HEK293 (cell line): ENCODE data around the gene MAN1C1.

Experiments
- CTCF ChIA-PET: fragments of 350-600 bp; formaldehyde crosslinking; extraction: SDS; loops from one replicate; lab custom pipeline; 2021; ENCODE audit warnings: antibody characterized with exemption; lab: Yijun Ruan, JAX
- POLR2A ChIA-PET: fragments of 300-600 bp; formaldehyde crosslinking; extraction: SDS; loops from one replicate; lab custom pipeline; 2020; ENCODE audit warnings: antibody characterized with exemption, inconsistent platforms; lab: Yijun Ruan, JAX
- H3K27ac ChIP-seq: fragments of 200-500 bp; sonication (Bioruptor generic); 2 replicates; pipeline ENCODE4 v1.5.1; 2014; ENCODE audit warnings: low read depth, low read length, control low read depth, inconsistent platforms; ENCODE audit errors: extremely low read depth
- H3K36me3 ChIP-seq, 2 experiments: fragments of 200-500 bp in 1 of 2; sonication (Bioruptor generic) in 1 of 2; 1 replicate in 1 of 2; 2 replicates in 1 of 2; pipeline ENCODE4 v1.5.1; 2014 to 2017; ENCODE audit warnings: inconsistent platforms in 2 of 2, low read length in 2 of 2; ENCODE audit not compliant: control insufficient read depth in 2 of 2, insufficient read depth in 1 of 2
- H3K4me1 ChIP-seq: fragments of 200-500 bp; sonication (Bioruptor generic); 2 replicates; pipeline ENCODE4 v1.5.1; 2014; ENCODE audit warnings: mild to moderate bottlenecking, low read length, inconsistent platforms; ENCODE audit not compliant: control insufficient read depth, insufficient read depth
- H3K4me3 ChIP-seq: 2 replicates; pipeline ENCODE4 v1.5.1; 2011; ENCODE audit warnings: low read depth, mild to moderate bottlenecking, control low read depth, low read length, moderate library complexity
- H3K9me3 ChIP-seq: fragments of 200-500 bp; sonication (Bioruptor generic); 2 replicates; pipeline ENCODE4 v1.5.1; 2014; ENCODE audit warnings: low read depth, low read length, inconsistent platforms; ENCODE audit not compliant: control insufficient read depth, insufficient read depth
- FEZF1 ChIP-seq: fragments of 450-650 bp; formaldehyde crosslinking; IDR thresholded peaks from 2 replicates; pipeline ENCODE4 v1.5.1; 2016; ENCODE audit warnings: missing biosample characterization, missing genetic modification characterization
- KLF8 ChIP-seq: fragments of 450-650 bp; formaldehyde crosslinking; IDR thresholded peaks from 2 replicates; pipeline ENCODE4 v1.5.1; 2016; ENCODE audit warnings: missing biosample characterization, missing genetic modification characterization
- PRDM1 ChIP-seq: fragments of 450-650 bp; formaldehyde crosslinking; IDR thresholded peaks from 2 replicates; pipeline ENCODE4; 2016; ENCODE audit warnings: missing biosample characterization, missing genetic modification characterization
- REPIN1 ChIP-seq: fragments of 450-650 bp; formaldehyde crosslinking; IDR thresholded peaks from 2 replicates; pipeline ENCODE4 v1.5.1; 2017; ENCODE audit warnings: missing biosample characterization, missing genetic modification characterization, low read depth
- ZNF10 ChIP-seq: fragments of 450-650 bp; formaldehyde crosslinking; IDR thresholded peaks from 2 replicates; pipeline ENCODE4 v1.5.1; 2017; ENCODE audit warnings: missing biosample characterization, missing genetic modification characterization
- ZNF19 ChIP-seq: fragments of 450-650 bp; formaldehyde crosslinking; IDR thresholded peaks from 2 replicates; pipeline ENCODE4; 2016; ENCODE audit warnings: missing biosample characterization, missing genetic modification characterization, low read depth
- ZNF350 ChIP-seq: fragments of 450-650 bp; formaldehyde crosslinking; IDR thresholded peaks from 2 replicates; pipeline ENCODE4 v1.5.0; 2017; ENCODE audit warnings: missing biosample characterization, mild to moderate bottlenecking, missing genetic modification characterization
- ZNF354C ChIP-seq: fragments of 450-650 bp; formaldehyde crosslinking; IDR thresholded peaks from 2 replicates; pipeline ENCODE4 v1.5.1; 2016; ENCODE audit warnings: missing biosample characterization, missing genetic modification characterization, low read depth, borderline replicate concordance
- ZNF37A ChIP-seq: fragments of 450-650 bp; IDR thresholded peaks from 2 replicates; pipeline ENCODE4 v1.5.1; 2018; ENCODE audit warnings: missing biosample characterization, missing genetic modification characterization
- ZNF548 ChIP-seq: fragments of 450-650 bp; formaldehyde crosslinking; IDR thresholded peaks from 2 replicates; pipeline ENCODE4 v1.5.1; 2016; ENCODE audit warnings: missing biosample characterization, missing genetic modification characterization
- ZNF629 ChIP-seq: fragments of 450-650 bp; formaldehyde crosslinking; IDR thresholded peaks from 2 replicates; pipeline ENCODE4 v1.5.1; 2017; ENCODE audit warnings: missing biosample characterization, missing genetic modification characterization
- ZNF776 ChIP-seq: fragments of 450-650 bp; formaldehyde crosslinking; IDR thresholded peaks from 2 replicates; pipeline ENCODE4 v1.5.0; 2017; ENCODE audit warnings: missing biosample characterization, missing genetic modification characterization, borderline replicate concordance
- ZNF830 ChIP-seq: fragments of 450-650 bp; IDR thresholded peaks from 2 replicates; pipeline ENCODE4 v1.5.0; 2018; ENCODE audit warnings: missing biosample characterization, missing genetic modification characterization, low read depth, mild to moderate bottlenecking, moderate library complexity
- TF ChIP-seq, protein P1 (sequence below): fragments of 450-650 bp; formaldehyde crosslinking; IDR thresholded peaks from 2 replicates; pipeline ENCODE4 v1.5.1; 2016; ENCODE audit warnings: missing biosample characterization, missing genetic modification characterization, low read depth
- TF ChIP-seq, protein P2 (sequence below): fragments of 450-650 bp; formaldehyde crosslinking; IDR thresholded peaks from 2 replicates; pipeline ENCODE4 v1.5.1; 2016; ENCODE audit warnings: missing biosample characterization, missing genetic modification characterization, borderline replicate concordance
- TF ChIP-seq, protein P3 (sequence below): fragments of 450-650 bp; formaldehyde crosslinking; IDR thresholded peaks from 2 replicates; pipeline ENCODE4 v1.5.1; 2016; ENCODE audit warnings: missing biosample characterization, missing genetic modification characterization
- TF ChIP-seq, protein P4 (sequence below): fragments of 450-650 bp; formaldehyde crosslinking; IDR thresholded peaks from 2 replicates; pipeline ENCODE4 v1.5.1; 2016; ENCODE audit warnings: missing biosample characterization, missing genetic modification characterization
- TF ChIP-seq, protein P5 (sequence below): fragments of 450-650 bp; formaldehyde crosslinking; IDR thresholded peaks from 2 replicates; pipeline ENCODE4 v1.5.1; 2017; ENCODE audit warnings: missing biosample characterization, mild to moderate bottlenecking, missing genetic modification characterization, moderate library complexity
- TF ChIP-seq, protein P6 (sequence below): fragments of 450-650 bp; formaldehyde crosslinking; IDR thresholded peaks from 2 replicates; pipeline ENCODE4 v1.5.1; 2016; ENCODE audit warnings: missing biosample characterization, missing genetic modification characterization

The MAN1C1 gene

DNA sequence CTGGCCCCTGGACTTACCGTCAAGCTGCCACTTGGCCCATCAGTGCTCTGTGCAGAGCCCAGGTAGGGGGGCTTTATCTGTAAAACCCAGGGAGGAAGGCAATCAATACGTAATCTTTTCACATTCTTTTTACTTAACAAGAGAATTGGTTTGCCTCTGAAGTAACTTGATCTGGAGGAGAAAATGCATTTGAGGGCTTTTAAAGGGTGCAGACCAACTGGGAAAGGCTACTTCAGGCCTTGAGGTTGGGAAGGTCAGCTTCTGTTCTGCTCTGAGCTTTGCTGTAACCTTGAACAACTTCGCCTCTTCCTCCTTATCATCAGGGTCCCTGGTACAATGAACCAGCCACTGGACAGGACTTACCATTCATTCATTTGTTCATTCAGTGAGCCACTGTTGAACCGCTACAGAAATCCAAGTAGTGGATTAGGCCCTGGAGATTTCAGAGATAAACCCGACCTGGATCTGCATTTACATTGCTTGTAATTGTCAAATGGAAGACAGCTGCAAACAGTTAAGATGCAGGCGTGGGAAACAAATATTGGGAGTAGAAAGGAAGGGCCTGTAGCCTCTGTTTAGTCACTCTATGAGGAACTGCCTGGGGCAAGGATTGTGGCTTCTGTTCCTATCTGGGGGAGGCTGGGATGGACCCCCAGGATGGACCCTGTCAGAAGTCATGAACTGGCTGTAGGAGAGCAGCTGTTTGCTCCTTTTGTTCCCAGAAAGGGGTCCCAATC, 90.9 kb downstream of the MAN1C1 start (continued):
- TF ChIP-seq, protein P1, sequence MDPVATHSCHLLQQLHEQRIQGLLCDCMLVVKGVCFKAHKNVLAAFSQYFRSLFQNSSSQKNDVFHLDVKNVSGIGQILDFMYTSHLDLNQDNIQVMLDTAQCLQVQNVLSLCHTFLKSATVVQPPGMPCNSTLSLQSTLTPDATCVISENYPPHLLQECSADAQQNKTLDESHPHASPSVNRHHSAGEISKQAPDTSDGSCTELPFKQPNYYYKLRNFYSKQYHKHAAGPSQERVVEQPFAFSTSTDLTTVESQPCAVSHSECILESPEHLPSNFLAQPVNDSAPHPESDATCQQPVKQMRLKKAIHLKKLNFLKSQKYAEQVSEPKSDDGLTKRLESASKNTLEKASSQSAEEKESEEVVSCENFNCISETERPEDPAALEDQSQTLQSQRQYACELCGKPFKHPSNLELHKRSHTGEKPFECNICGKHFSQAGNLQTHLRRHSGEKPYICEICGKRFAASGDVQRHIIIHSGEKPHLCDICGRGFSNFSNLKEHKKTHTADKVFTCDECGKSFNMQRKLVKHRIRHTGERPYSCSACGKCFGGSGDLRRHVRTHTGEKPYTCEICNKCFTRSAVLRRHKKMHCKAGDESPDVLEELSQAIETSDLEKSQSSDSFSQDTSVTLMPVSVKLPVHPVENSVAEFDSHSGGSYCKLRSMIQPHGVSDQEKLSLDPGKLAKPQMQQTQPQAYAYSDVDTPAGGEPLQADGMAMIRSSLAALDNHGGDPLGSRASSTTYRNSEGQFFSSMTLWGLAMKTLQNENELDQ = no peak

DNA sequence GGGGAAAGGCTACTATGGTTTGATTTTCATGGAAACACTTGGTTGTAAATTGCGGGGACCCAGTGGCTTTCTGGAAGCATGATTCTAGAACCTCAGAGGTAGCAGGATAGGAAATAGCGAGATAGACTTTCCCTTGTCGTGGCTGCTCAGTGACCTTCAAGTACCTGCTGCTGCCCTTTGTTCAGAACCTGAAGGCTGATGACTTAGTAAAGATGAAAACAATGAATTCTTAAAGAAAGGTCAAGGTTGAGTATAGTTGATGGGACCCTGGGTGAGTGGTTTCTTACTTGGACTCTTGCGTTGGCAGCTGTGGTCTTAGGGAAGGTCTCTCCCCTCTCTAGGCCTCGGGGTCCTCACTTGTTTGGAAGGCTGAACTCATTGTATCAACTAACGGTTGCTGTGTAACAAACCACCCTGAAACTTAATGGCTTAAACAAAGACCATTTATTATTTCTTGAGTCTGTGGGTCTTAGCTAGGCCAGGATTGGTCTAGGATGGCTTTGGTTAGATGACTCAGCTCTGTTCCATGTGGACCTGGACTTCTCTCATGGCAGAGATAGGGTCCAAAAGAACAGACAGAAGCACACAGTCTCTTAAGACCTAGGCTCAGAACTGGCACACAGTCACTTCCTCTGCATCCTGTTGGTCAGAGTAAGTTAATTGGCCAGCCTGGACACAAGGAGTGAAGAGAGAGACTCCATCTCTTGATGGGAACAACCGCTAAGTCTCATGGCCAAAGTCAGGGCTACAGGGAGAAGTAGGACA, 94.2 kb downstream of the MAN1C1 start:
- no peak overlapping the region for H3K27ac ChIP-seq
- ChIA-PET POLR2A (interaction anchor here (1.2 kb wide), 1 partner anchor 8 kb away, joined by 3 read pairs; no protein-coding TSS in a partner anchor), CTCF (interaction anchor here (0.6 kb wide), 2 partner anchors 60 to 630 kb away, joined by 3 to 4 read pairs; no protein-coding TSS in a partner anchor)
- TF ChIP-seq, protein P2, sequence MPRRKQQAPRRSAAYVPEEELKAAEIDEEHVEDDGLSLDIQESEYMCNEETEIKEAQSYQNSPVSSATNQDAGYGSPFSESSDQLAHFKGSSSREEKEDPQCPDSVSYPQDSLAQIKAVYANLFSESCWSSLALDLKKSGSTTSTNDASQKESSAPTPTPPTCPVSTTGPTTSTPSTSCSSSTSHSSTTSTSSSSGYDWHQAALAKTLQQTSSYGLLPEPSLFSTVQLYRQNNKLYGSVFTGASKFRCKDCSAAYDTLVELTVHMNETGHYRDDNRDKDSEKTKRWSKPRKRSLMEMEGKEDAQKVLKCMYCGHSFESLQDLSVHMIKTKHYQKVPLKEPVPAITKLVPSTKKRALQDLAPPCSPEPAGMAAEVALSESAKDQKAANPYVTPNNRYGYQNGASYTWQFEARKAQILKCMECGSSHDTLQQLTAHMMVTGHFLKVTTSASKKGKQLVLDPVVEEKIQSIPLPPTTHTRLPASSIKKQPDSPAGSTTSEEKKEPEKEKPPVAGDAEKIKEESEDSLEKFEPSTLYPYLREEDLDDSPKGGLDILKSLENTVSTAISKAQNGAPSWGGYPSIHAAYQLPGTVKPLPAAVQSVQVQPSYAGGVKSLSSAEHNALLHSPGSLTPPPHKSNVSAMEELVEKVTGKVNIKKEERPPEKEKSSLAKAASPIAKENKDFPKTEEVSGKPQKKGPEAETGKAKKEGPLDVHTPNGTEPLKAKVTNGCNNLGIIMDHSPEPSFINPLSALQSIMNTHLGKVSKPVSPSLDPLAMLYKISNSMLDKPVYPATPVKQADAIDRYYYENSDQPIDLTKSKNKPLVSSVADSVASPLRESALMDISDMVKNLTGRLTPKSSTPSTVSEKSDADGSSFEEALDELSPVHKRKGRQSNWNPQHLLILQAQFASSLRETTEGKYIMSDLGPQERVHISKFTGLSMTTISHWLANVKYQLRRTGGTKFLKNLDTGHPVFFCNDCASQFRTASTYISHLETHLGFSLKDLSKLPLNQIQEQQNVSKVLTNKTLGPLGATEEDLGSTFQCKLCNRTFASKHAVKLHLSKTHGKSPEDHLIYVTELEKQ = no peak
- TF ChIP-seq ZNF629 (tag by site-specific recombination) (no peak), ZNF830 (tag by site-specific recombination) (no peak), ZNF350 (tag by site-specific recombination) (no peak), ZNF19 (tag by site-specific recombination) (no peak), ZNF354C (tag by site-specific recombination) (no peak), ZNF10 (tag by site-specific recombination) (no peak), ZNF548 (tag by site-specific recombination) (no peak), KLF8 (no peak), PRDM1 (tag by site-specific recombination) (no peak), ZNF776 (tag by site-specific recombination) (no peak), ZNF37A (no peak), REPIN1 (tag by site-specific recombination) (no peak), FEZF1 (no peak)
- TF ChIP-seq, protein P3, sequence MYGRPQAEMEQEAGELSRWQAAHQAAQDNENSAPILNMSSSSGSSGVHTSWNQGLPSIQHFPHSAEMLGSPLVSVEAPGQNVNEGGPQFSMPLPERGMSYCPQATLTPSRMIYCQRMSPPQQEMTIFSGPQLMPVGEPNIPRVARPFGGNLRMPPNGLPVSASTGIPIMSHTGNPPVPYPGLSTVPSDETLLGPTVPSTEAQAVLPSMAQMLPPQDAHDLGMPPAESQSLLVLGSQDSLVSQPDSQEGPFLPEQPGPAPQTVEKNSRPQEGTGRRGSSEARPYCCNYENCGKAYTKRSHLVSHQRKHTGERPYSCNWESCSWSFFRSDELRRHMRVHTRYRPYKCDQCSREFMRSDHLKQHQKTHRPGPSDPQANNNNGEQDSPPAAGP (tag by site-specific recombination) = no peak
- TF ChIP-seq, protein P4, sequence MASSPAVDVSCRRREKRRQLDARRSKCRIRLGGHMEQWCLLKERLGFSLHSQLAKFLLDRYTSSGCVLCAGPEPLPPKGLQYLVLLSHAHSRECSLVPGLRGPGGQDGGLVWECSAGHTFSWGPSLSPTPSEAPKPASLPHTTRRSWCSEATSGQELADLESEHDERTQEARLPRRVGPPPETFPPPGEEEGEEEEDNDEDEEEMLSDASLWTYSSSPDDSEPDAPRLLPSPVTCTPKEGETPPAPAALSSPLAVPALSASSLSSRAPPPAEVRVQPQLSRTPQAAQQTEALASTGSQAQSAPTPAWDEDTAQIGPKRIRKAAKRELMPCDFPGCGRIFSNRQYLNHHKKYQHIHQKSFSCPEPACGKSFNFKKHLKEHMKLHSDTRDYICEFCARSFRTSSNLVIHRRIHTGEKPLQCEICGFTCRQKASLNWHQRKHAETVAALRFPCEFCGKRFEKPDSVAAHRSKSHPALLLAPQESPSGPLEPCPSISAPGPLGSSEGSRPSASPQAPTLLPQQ (tag by site-specific recombination) = no peak
- TF ChIP-seq, protein P5, sequence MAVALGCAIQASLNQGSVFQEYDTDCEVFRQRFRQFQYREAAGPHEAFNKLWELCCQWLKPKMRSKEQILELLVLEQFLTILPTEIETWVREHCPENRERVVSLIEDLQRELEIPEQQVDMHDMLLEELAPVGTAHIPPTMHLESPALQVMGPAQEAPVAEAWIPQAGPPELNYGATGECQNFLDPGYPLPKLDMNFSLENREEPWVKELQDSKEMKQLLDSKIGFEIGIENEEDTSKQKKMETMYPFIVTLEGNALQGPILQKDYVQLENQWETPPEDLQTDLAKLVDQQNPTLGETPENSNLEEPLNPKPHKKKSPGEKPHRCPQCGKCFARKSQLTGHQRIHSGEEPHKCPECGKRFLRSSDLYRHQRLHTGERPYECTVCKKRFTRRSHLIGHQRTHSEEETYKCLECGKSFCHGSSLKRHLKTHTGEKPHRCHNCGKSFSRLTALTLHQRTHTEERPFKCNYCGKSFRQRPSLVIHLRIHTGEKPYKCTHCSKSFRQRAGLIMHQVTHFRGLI (tag by site-specific recombination) = no peak
- TF ChIP-seq, protein P6, sequence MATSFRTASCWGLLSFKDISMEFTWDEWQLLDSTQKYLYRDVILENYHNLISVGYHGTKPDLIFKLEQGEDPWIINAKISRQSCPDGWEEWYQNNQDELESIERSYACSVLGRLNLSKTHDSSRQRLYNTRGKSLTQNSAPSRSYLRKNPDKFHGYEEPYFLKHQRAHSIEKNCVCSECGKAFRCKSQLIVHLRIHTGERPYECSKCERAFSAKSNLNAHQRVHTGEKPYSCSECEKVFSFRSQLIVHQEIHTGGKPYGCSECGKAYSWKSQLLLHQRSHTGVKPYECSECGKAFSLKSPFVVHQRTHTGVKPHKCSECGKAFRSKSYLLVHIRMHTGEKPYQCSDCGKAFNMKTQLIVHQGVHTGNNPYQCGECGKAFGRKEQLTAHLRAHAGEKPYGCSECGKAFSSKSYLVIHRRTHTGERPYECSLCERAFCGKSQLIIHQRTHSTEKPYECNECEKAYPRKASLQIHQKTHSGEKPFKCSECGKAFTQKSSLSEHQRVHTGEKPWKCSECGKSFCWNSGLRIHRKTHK (tag by site-specific recombination) = no peak
- TF ChIP-seq, all 188 proteins: peak for 0
- Histone ChIP-seq H3K36me3 (no peaks in the 10 kb centered on the region), H3K9me3 (no peaks in the 10 kb centered on the region), H3K4me1 (no peaks in the 10 kb centered on the region), H3K4me3 (no peak overlapping the region)
